C4-2B (cell line): ENCODE measurements around the gene MED16.

ENCODE experiments used
- CTCF ChIP-seq: fragments of 450-650 bp; conservative IDR thresholded peaks from 2 replicates; pipeline ENCODE4 v1.5.1; 2017; ENCODE audit warnings: mild to moderate bottlenecking
- ZFX ChIP-seq: fragments of 450-650 bp; IDR thresholded peaks from 2 replicates; pipeline ENCODE4 v1.6.1; 2017

- TF ChIP-seq CTCF (no peak), ZFX (no peak)
Observed at GRCh38 chr19:892243-892893, 619 bp downstream of the MED16 start.
